H54 (cell line): ENCODE results near the gene MAGEA9.
"Not testable (repeated sequence)": the region's sequence is repeated elsewhere in the genome, so short reads cannot be mapped to it uniquely, and the experiment has no call there.

Experiments
- DNase-seq: peaks from one replicate; pipeline ENCODE4 v3.0.0; 2011; ENCODE audit warnings: low spot score, mixed read lengths; ENCODE audit not compliant: insufficient read length
- FAIRE-seq: peaks from 3 replicates; lab custom pipeline; 2011; peaks lifted over from hg19 to GRCh38; lab: Jason Lieb, UNC
- POLR2A ChIP-seq: IDR thresholded peaks from 2 replicates; pipeline ENCODE4 v1.6.1; 2011; ENCODE audit warnings: low read depth, mild to moderate bottlenecking, low read length

Gene MAGEA9

DNA sequence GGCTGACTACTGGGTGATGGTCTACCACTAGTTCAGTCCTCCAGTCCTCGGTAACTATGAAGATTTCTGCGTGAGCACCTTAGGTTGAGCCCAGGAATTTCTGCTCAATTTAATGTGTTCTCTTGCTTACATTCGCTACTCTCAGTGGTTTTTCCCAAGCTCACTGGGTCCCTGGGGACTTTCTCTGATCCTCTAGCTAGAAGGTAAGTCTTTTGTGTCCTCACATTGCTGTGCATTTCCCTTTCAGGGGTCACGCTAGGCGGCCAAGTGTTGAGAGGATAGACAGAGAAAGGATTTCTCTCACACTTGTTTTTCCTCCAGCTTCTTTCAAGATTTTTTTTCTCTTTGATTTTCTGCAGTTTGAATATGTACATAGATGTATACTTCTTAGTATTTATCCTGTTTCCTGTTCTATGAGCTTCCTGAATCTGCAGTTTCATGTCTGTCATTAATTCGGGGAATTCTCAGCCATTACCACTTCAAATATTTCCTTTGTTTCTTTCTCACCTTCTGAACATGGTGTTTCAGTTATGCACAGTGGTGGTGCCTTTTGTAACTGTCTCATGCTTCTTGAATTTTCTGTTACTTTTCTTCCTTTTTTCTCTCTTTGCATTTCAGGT lies 17.5 kb downstream of the MAGEA9 start:
- FAIRE-seq (no peak), DNase-seq (no peak)
- no peak for TF ChIP-seq POLR2A

DNA sequence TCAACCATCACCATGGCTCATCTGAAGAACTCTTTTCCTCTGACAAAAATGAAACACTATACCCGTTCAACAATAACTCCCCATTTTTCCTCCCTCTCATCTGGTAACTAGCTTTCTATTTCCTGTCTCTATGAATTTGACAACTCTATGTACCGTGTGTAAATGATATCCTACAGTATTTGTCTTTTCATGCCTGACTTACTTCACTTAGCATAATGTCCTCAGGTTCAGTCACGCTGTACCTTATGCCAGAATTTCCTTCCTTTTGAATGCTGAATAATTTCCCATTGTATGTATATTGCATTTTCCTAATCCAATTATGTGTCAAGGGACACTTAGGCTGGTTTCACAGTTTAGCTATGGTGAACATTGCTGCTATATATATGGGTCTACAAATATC lies 18.2 kb downstream of the MAGEA9 start:
- DNase-seq (no peak), FAIRE-seq (no peak)
- TF ChIP-seq POLR2A = no peak

DNA sequence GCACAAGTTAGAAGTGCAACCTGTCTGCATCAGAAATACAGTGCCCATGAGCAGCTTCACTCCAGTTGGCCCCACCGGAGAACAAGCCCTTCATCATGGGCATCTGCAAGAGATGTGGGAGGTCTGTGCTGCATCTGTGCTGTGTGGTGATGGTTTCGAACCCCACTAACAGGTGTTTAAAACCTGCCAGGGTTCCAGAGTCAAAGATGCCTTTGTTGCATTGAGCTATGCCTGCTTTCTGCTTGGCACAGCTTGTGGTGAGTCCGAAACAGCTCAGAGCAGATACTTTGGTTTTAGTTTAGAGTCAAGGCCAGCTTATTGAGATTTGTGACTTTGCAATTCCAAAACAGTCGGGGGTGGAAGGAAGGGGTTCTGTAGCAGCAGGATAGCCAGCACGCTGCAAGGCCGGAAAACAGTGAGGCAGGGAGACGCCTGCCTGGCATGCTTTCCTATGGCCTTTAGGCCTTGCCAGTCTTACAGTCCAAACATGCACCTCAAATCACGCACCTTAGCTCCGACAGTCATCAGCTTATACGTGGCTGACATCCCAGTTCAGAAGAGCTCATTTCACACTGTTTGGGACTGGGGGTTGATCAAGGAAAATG lies 21.8 kb downstream of the MAGEA9 start:
- no peak for DNase-seq
- TF ChIP-seq POLR2A = no peak
- no peak for FAIRE-seq

- no peak for DNase-seq
- no peak for FAIRE-seq
- TF ChIP-seq POLR2A = no peak
These were observed 22.4 kb downstream of the MAGEA9 start for GRCh38 chrX:149804102-149804501.

DNA sequence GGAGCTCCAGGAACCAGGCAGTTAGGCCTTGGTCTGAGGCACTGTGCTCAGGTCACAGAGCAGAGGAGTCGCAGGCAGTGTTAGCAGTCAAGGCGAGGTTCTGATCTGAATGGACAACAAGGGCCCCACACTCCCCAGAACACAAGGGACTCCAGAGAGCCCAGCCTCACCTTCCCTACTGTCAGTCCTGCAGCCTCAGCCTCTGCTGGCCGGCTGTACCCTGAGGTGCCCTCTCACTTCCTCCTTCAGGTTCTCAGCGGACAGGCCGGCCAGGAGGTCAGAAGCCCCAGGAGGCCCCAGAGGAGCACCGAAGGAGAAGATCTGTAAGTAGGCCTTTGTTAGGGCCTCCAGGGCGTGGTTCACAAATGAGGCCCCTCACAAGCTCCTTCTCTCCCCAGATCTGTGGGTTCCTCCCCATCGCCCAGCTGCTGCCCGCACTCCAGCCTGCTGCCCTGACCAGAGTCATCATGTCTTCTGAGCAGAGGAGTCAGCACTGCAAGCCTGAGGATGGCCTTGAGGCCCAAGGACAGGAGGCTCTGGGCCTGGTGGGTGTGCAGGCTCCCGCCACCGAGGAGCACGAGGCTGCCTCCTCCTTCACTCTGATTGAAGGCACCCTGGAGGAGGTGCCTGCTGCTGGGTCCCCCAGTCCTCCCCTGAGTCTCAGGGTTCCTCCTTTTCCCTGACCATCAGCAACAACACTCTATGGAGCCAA lies 26.2 kb downstream of the MAGEA9 start:
- TF ChIP-seq POLR2A = no peak
- no peak for FAIRE-seq
- DNase-seq = no peak

GRCh38 chrX:149818652-149819051 lies 36.9 kb downstream of the MAGEA9 start:
- no peak for TF ChIP-seq POLR2A
- FAIRE-seq = no peak
- DNase-seq = no peak

DNA sequence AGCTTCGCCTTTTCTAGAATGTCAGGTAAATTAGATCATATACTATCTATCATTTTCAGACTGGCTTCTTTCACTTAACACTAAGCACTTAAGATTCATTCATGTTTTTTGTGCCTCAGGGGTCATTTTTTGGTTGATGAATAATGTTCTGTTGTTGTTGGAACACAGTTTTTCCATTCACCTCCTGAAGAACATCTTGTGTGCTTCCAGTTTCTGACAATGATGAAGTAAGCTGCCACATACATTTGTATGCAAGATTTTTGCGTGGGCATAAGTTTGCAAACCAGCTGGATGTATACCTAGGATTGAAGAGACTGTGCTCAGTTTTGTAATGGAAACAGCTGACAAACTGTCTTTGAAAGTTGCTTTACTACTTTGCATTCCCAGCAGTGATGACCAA lies 37.6 kb downstream of the MAGEA9 start:
- no peak for FAIRE-seq
- DNase-seq = no peak
- TF ChIP-seq POLR2A = no peak

DNA sequence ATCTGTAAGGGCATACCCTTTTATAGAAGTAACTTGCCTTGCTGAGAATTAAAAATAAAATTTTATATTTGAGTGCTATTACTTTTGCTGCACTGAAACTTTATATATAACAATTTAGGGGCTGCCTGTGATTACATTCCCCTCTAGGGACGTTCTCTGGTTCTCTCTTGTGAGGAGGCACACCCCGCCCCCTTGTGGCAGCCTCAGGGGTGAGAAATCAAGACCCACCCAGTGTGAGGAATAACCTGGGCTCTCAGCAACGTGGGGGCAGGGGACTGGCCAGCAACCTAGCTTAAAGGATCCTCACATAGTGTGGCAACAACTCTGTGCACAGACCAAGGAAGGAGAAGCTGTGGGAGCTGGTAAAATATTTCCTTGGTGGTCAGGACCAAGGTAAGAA lies 43.7 kb downstream of the MAGEA9 start:
- DNase-seq (no peak), FAIRE-seq (no peak)
- TF ChIP-seq POLR2A = no peak

- DNase-seq (no peak), FAIRE-seq (no peak)
- no peak for TF ChIP-seq POLR2A
These were observed 45.5 kb downstream of the MAGEA9 start for GRCh38 chrX:149827254-149827653.

- no peak for DNase-seq
- no peak for TF ChIP-seq POLR2A
- FAIRE-seq = no peak
These were observed 48.0 kb downstream of the MAGEA9 start for GRCh38 chrX:149829751-149830191.

- FAIRE-seq = no peak
These were observed 48.6 kb downstream of the MAGEA9 start for GRCh38 chrX:149830192-149830873.

GRCh38 chrX:149831473-149831872 lies 49.7 kb downstream of the MAGEA9 start:
- FAIRE-seq (no peak), DNase-seq (no peak)
- no peak for TF ChIP-seq POLR2A

More at GRCh38 chrX:149830192-149830873, 48.6 kb downstream of the MAGEA9 start:
- no peak for TF ChIP-seq POLR2A
- no peak for DNase-seq

DNA sequence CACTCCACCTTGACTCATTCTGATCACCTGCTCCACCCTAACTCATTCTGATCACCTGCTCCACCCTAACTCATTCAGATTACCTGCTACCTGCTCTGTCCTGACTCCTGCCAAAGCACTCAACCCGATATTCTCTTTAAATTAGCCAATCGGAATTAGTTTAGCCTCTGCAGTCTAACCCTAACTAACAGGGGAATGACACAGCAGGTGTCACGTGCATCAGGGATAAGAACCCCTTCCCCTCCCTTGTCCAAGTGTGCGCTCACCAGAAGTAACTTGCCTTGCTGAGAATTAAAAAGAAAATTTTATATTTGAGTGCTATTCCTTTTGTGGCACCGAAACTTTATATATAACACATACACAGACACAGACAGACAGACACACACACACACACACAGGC lies 55.0 kb downstream of the MAGEA9 start:
- DNase-seq, FAIRE-seq: not testable (repeated sequence)

DNA sequence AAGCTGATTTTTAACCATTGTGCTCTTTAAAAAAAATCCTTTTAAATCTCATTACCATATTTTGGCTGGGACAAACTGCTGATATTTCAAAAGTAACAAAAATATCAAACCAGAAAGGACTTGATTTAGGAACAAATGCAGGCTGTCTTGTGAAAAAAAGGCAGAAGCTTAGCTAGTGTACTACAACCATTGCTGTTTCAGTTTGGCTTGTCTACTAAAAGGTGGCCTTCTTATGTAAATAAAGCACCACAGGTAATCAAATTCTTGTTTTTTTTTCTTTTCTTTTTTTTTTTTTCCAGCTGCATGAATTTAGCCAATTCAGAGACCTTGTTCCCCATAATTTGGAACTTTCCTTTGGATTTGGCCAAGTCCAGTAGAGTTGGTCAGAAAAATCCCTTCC lies 55.4 kb downstream of the MAGEA9 start:
- no peak for FAIRE-seq
- TF ChIP-seq POLR2A = no peak
- DNase-seq = no peak
